IMR-90 (cell line): ENCODE measurements around the gene CAB39. TPM values are rescaled to one million over a fixed set of nuclear protein-coding genes. Genes with fewer than 3 reads are reported as not detected.
A peak's percentile ranks its signal among the peaks of the same experiment; 100 is the strongest.

Experiments used
- ATAC-seq: fragments of 200-7000 bp; cut with Tn5 transposase; 2 replicates; pipeline ENCODE4 v1.9.1; 2020; ENCODE audit warnings: low read depth, mild to moderate bottlenecking, moderate library complexity
- BruUV-seq: library from RNA; stranded (reverse); fragments of 400-500 nt; replicated peaks from 2 replicates; lab custom pipeline; 2021; lab: Mats Ljungman, UMichigan
- CTCF ChIA-PET: fragments of 300-600 bp; formaldehyde crosslinking; extraction: SDS; loops from one replicate; lab custom pipeline; 2021; ENCODE audit warnings: antibody characterized with exemption; lab: Yijun Ruan, JAX
- POLR2A ChIA-PET: fragments of 300-600 bp; sonication (Branson Sonifier 250); formaldehyde crosslinking; loops from one replicate; lab custom pipeline; 2022; ENCODE audit warnings: antibody characterized with exemption; ENCODE audit not compliant: unreplicated experiment; lab: Charles Lee
- DNase-seq: peaks from one replicate; pipeline ENCODE4 v3.0.0; 2013
- H2AFZ ChIP-seq: replicated peaks from 2 replicates; pipeline ENCODE3; 2013; ENCODE audit warnings: low read length, mild to moderate bottlenecking; ENCODE audit not compliant: poor library complexity
- H2AK5ac ChIP-seq: 2 replicates; pipeline ENCODE4 v1.6.1; 2013; ENCODE audit warnings: low read depth, low read length, inconsistent platforms
- H2AK9ac ChIP-seq: replicated peaks from 2 replicates; pipeline ENCODE3; 2013; ENCODE audit warnings: mild to moderate bottlenecking, low read depth, low read length, moderate library complexity; ENCODE audit not compliant: poor library complexity
- H2BK120ac ChIP-seq: 2 replicates; pipeline ENCODE4 v1.6.1; 2013; ENCODE audit warnings: low read depth, low read length, inconsistent platforms
- H2BK15ac ChIP-seq: 3 replicates; pipeline ENCODE4 v1.6.1; 2013; ENCODE audit warnings: low read depth, low read length, inconsistent platforms
- H2BK20ac ChIP-seq: 2 replicates; pipeline ENCODE4 v1.6.1; 2013; ENCODE audit warnings: low read depth, mild to moderate bottlenecking, inconsistent platforms, low read length, moderate library complexity
- H2BK5ac ChIP-seq: 2 replicates; pipeline ENCODE4 v1.6.1; 2013; ENCODE audit warnings: mild to moderate bottlenecking, low read depth, low read length, inconsistent platforms; ENCODE audit not compliant: poor library complexity, severe bottlenecking
- H3K14ac ChIP-seq: replicated peaks from 2 replicates; pipeline ENCODE4 v1.6.1; 2013; ENCODE audit warnings: low read depth, low read length, inconsistent platforms
- H3K18ac ChIP-seq: 2 replicates; pipeline ENCODE4 v1.6.1; 2013; ENCODE audit warnings: low read depth, low read length, control low read depth
- H3K23ac ChIP-seq: 2 replicates; pipeline ENCODE4 v1.6.1; 2013; ENCODE audit warnings: low read depth, low read length, inconsistent platforms
- H3K27ac ChIP-seq: 2 replicates; pipeline ENCODE4 v1.5.1; 2013; ENCODE audit warnings: mild to moderate bottlenecking, control low read depth, low read length; ENCODE audit not compliant: insufficient read depth
- H3K27me3 ChIP-seq: 2 replicates; pipeline ENCODE4 v1.6.1; 2013; ENCODE audit warnings: low read length; ENCODE audit not compliant: control insufficient read depth, insufficient read depth
- H3K36me3 ChIP-seq: 2 replicates; pipeline ENCODE4 v1.6.1; 2013; ENCODE audit warnings: low read length, mixed read lengths; ENCODE audit not compliant: control insufficient read depth, insufficient read depth
- H3K4ac ChIP-seq: 2 replicates; pipeline ENCODE4 v1.6.1; 2013; ENCODE audit warnings: low read depth, low read length, inconsistent platforms
- H3K4me1 ChIP-seq: 2 replicates; pipeline ENCODE4 v1.6.1; 2013; ENCODE audit warnings: low read length, mixed read lengths; ENCODE audit not compliant: control insufficient read depth, insufficient read depth
- H3K4me2 ChIP-seq: 2 replicates; pipeline ENCODE4 v1.6.1; 2013; ENCODE audit warnings: low read depth, mild to moderate bottlenecking, control low read depth, low read length, moderate library complexity
- H3K4me3 ChIP-seq: 2 replicates; pipeline ENCODE4 v1.5.1; 2013; ENCODE audit warnings: low read depth, mild to moderate bottlenecking, control low read depth, low read length, moderate library complexity; ENCODE audit not compliant: insufficient read depth
- H3K56ac ChIP-seq: 2 replicates; pipeline ENCODE4 v1.6.1; 2013; ENCODE audit warnings: low read length, inconsistent platforms; ENCODE audit not compliant: insufficient read depth; ENCODE audit errors: extremely low read depth
- H3K79me1 ChIP-seq, 2 experiments: 2 replicates each; pipeline ENCODE4 v1.6.1; 2013; ENCODE audit warnings: low read length in 2 of 2, inconsistent platforms in 1 of 2, low read depth in 1 of 2
- H3K9ac ChIP-seq: 2 replicates; pipeline ENCODE4 v1.6.1; 2013; ENCODE audit warnings: low read depth, low read length, control low read depth
- H3K9me1 ChIP-seq: 2 replicates; pipeline ENCODE4 v1.6.1; 2013; ENCODE audit warnings: low read length, inconsistent platforms; ENCODE audit not compliant: insufficient read depth
- H3K9me3 ChIP-seq: 2 replicates; pipeline ENCODE4 v1.6.1; 2013; ENCODE audit warnings: low read length; ENCODE audit not compliant: control insufficient read depth, insufficient read depth
- H4K20me1 ChIP-seq: 2 replicates; pipeline ENCODE4 v1.6.1; 2013; ENCODE audit warnings: low read length, inconsistent platforms; ENCODE audit not compliant: insufficient read depth
- H4K5ac ChIP-seq: 2 replicates; pipeline ENCODE4 v1.6.1; 2013; ENCODE audit warnings: mild to moderate bottlenecking, low read depth, low read length, control low read depth
- H4K8ac ChIP-seq, 2 experiments: 2 replicates each; pipeline ENCODE4 v1.6.1; 2013; ENCODE audit warnings: low read depth in 2 of 2, low read length in 2 of 2, control low read depth in 1 of 2, inconsistent platforms in 1 of 2
- H4K91ac ChIP-seq: 2 replicates; pipeline ENCODE4 v1.6.1; 2013; ENCODE audit warnings: low read depth, low read length, inconsistent platforms; ENCODE audit not compliant: insufficient read depth
- CEBPB ChIP-seq: IDR thresholded peaks from 2 replicates; pipeline ENCODE4 v1.6.1; 2012; ENCODE audit warnings: low read depth, low read length, improper control_type of control experiment
- MAZ ChIP-seq: IDR thresholded peaks from 2 replicates; pipeline ENCODE4 v1.6.1; 2012; ENCODE audit warnings: low read depth, mild to moderate bottlenecking, low read length, improper control_type of control experiment, moderate library complexity, borderline replicate concordance
- WGBS, 2 experiments: methylation state at CpG; one replicate each; pipeline versions ENCODE4 v1.1.5 to v1.1.7; 2013; ENCODE audit warnings: missing lambda C conversion rate in 2 of 2; ENCODE audit not compliant: insufficient read length in 1 of 2; ENCODE audit errors: extremely low coverage in 2 of 2; 5-methylcytosine and 5-hydroxymethylcytosine counted together
- dilution Hi-C: fragments of 300-500 bp; cut with HindIII; formaldehyde crosslinking; loops from one replicate; pipeline ENCODE4 v1.14.3; 2018; ENCODE audit warnings: low sequenced_read_pairs; ENCODE audit not compliant: unreplicated experiment
- in situ Hi-C: fragments of 300-500 bp; cut with MboI; formaldehyde crosslinking; loops from 3 replicates; pipeline ENCODE4 v1.14.3; 2019; ENCODE audit warnings: low sequenced_read_pairs, inconsistent platforms, mixed read lengths
- intact Hi-C: fragments of 100-400 bp; cut with micrococcal nuclease; formaldehyde crosslinking; loops from 2 replicates; pipeline ENCODE4 v1.10.0; 2022
- polyA plus RNA-seq, 3 experiments: library from polyadenylated mRNA; depleted of rRNA; stranded (reverse); fragments of >200 nt; gene quantifications; 2 replicates each; pipeline ENCODE4 v1.2.3, GENCODE V29; 2012; ENCODE audit warnings: low replicate concordance in 1 of 3
- total RNA-seq: library from RNA; depleted of rRNA; stranded (reverse); fragments of >200 nt; gene quantifications from 2 replicates; pipeline ENCODE4 v1.2.3, GENCODE V29; 2012

Gene CAB39
- total and polyA plus RNA-seq, 2 of the 4 experiments (the other 2 are of a cell fraction): 38.2 to 71.7 TPM

- Histone ChIP-seq H2BK120ac (peak overlapping the region; percentile 90), H2BK20ac (peak overlapping the region; percentile 87), H2AK9ac (peak overlapping the region; percentile 93), H3K9me3 (peaks cover 2% of the 10 kb centered on the region; the same call in 1 of the 2 replicates), H2AFZ (peak overlapping the region; percentile 86), H3K4me2 (no peak overlapping the region), H3K14ac (peak overlapping the region; percentile 64), H3K4ac (peak overlapping the region; percentile 86), H3K18ac (peak overlapping the region; percentile 46; the same call in 1 of the 2 replicates), H3K36me3 (no peaks in the 10 kb centered on the region), H3K9ac (no peak overlapping the region), H3K27me3 (no peaks in the 10 kb centered on the region), H3K23ac (peak overlapping the region; percentile 31; the same call in 1 of the 2 replicates), H4K5ac (no peak overlapping the region), H3K4me1 (peaks cover 29% of the 10 kb centered on the region), H4K91ac (peak overlapping the region; percentile 81), H4K8ac (peak overlapping the region; percentile 31 to 95; a peak in 3 of 4 replicates), H3K27ac (no peak overlapping the region), H3K4me3 (no peak overlapping the region), H3K79me1 (peaks cover 0 to 5% of the 10 kb centered on the region in 2 experiments; a peak in 1 of 4 replicates), H2BK5ac (peak overlapping the region; percentile 59), H2BK15ac (peak overlapping the region; percentile 77; the same call in 2 of the 3 replicates), H3K9me1 (peaks cover 26% of the 10 kb centered on the region), H4K20me1 (no peaks in the 10 kb centered on the region), H2AK5ac (peak overlapping the region; percentile 71; the same call in 1 of the 2 replicates), H3K56ac (no peak overlapping the region)
- POLR2A ChIA-PET: no interaction called here
- in situ Hi-C loops: no loop called here
- dilution Hi-C loops: no loop called here
- peak; percentile 20; the same call in 1 of the 2 replicates for ATAC-seq
- intact Hi-C loops: loop anchor here (10.0 kb wide), 1 partner anchor 816 kb away; no protein-coding TSS in a partner anchor
- TF ChIP-seq MAZ: peak; percentile 26; the same call in 1 of the 2 replicates
- no peak for TF ChIP-seq CEBPB
- DNase-seq: peak; percentile 74
- 20% methylated on average over 2 of the region's 12 CpGs; no CpG with 5 or more reads in 1 of the 2 experiments for WGBS, 2 experiments
- CTCF ChIA-PET: interaction anchor here (0.6 kb wide), 1 partner anchor 302 kb away, joined by 4 read pairs; no protein-coding TSS in a partner anchor
- no TSS peak for BruUV-seq
Observed at GRCh38 chr2:230668184-230668938, 44.3 kb upstream of the CAB39 start.
